HepG2 (cell line): ENCODE results near the gene DPP7. TPM values are rescaled to one million over a fixed set of nuclear protein-coding genes. Genes with fewer than 3 reads are reported as not detected.

Source experiments
- CCDC6 ChIP-seq: sonication (generic); formaldehyde crosslinking; IDR thresholded peaks from 2 replicates; pipeline ENCODE4 v1.8.1; 2022; ENCODE audit warnings: mild to moderate bottlenecking, missing genetic modification reagents, moderate library complexity
- KIAA2018 ChIP-seq: sonication (generic); formaldehyde crosslinking; IDR thresholded peaks from 2 replicates; pipeline ENCODE4 v1.5.0; 2020; ENCODE audit warnings: mild to moderate bottlenecking, missing genetic modification reagents, borderline replicate concordance
- SOX6 ChIP-seq, 2 experiments: fragments of 450-650 bp in 1 of 2; sonication (generic) in 1 of 2; formaldehyde crosslinking in 1 of 2; IDR thresholded peaks; 2 replicates each; pipeline versions ENCODE4 v1.4.0 to v1.6.1; 2017 to 2020; ENCODE audit warnings: antibody characterized with exemption in 1 of 2, mild to moderate bottlenecking in 1 of 2, missing genetic modification reagents in 1 of 2
- SP1 ChIP-seq, 2 experiments: fragments of 450-650 bp in 1 of 2; sonication (generic) in 1 of 2; formaldehyde crosslinking in 1 of 2; IDR thresholded peaks; 2 replicates each; pipeline versions ENCODE4 v1.4.0 to v1.6.1; 2016 to 2020; ENCODE audit warnings: missing genetic modification reagents in 1 of 2
- ZBTB10 ChIP-seq: sonication (generic); formaldehyde crosslinking; IDR thresholded peaks from 2 replicates; pipeline ENCODE4 v1.4.0; 2020; ENCODE audit warnings: missing genetic modification reagents, borderline replicate concordance
- ZBTB14 ChIP-seq: sonication (generic); formaldehyde crosslinking; IDR thresholded peaks from 2 replicates; pipeline ENCODE4 v1.4.0; 2020; ENCODE audit warnings: missing genetic modification reagents
- ZBTB42 ChIP-seq: sonication (generic); formaldehyde crosslinking; IDR thresholded peaks from 2 replicates; pipeline ENCODE4 v1.5.0; 2020; ENCODE audit warnings: mild to moderate bottlenecking, missing genetic modification reagents
- ZBTB46 ChIP-seq: sonication (generic); formaldehyde crosslinking; IDR thresholded peaks from 2 replicates; pipeline ENCODE4 v1.4.0; 2020; ENCODE audit warnings: mild to moderate bottlenecking, missing genetic modification reagents, borderline replicate concordance
- ZNF788 ChIP-seq: sonication (generic); formaldehyde crosslinking; IDR thresholded peaks from 2 replicates; pipeline ENCODE4 v1.5.0; 2020; ENCODE audit warnings: mild to moderate bottlenecking, missing genetic modification reagents, borderline replicate concordance
- polyA plus RNA-seq, 8 experiments: library from polyadenylated mRNA; depleted of rRNA in 3 of 8; stranded (reverse) in 7 of 8; unstranded in 1 of 8; fragments of >200 nt; fragmentation: Illumina TruSeq in 4 of 8; extraction: Trizol in 4 of 8; gene quantifications; 2 replicates each; pipeline versions ENCODE4 v1.2.1 to v1.2.3, GENCODE V29; 2011 to 2016; ENCODE audit warnings: low read depth in 4 of 8, missing spikeins in 1 of 8, mixed read lengths in 1 of 8; ENCODE audit not compliant: insufficient read depth in 1 of 8
- total RNA-seq, 5 experiments: library from RNA; depleted of rRNA; stranded (reverse); fragments of >200 nt; fragmentation: Illumina TruSeq; extraction: Trizol; gene quantifications; 2 replicates each; pipeline ENCODE4 v1.2.3, GENCODE V29; 2016; ENCODE audit warnings: low read depth in 1 of 5

The DPP7 gene
- total and polyA plus RNA-seq, 2 of the 13 experiments (the other 11 are each of a cell fraction or from before 2014, with no cell fraction given), result 1.2 to 4.5 TPM

- TF ChIP-seq ZBTB10 (CRISPR knock-in tag) (no peak), SP1 (IDR thresholded peaks at IDR 0.05) (no peak), SP1 (CRISPR knock-in tag; IDR thresholded peaks at IDR 0.05) (0 out of 2 replicates have a peak, but pooled peaks have one; percentile 17), ZBTB46 (CRISPR knock-in tag) (no peak), ZBTB42 (no peak), CCDC6 (no peak), ZNF788 (CRISPR knock-in tag) (no peak), KIAA2018 (CRISPR knock-in tag) (no peak), SOX6 (IDR thresholded peaks at IDR 0.05) (no peak), SOX6 (CRISPR knock-in tag; IDR thresholded peaks at IDR 0.05) (no peak), ZBTB14 (CRISPR knock-in tag) (no peak)
Observed at GRCh38 chr9:137157618-137158415, 43.3 kb upstream of the DPP7 start (continued).
